Measurements from ENCODE around the gene KCNH1. TPM values are rescaled to one million over a fixed set of nuclear protein-coding genes. Genes with fewer than 3 reads are reported as not detected.

KCNH1 gene
- total RNA-seq, 2 donors from 2014 or later: 0.21 TPM; not detected in 1

DNA sequence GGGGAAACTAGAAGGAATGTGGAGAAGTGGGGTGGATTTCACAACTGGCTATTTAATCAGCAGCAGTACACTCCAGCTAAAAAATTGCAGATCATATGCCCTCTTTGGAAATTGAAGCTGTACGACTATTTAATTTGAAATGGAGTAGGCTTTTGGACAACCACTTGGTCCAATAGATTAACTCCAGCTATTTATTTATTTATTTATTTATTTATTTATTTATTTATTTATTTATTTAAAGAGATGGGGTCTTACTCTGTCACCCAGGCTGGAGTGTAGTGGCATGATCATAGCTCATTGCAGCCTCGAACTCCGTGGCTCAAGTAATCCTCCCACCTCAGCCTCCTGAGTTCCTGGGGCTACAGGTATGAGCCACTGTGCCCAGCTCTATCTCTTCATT, 312.3 kb downstream of the KCNH1 start:
- Histone ChIP-seq H3K27me3 (replicated peaks; ENCODE audit: insufficient read depth) (no peaks in the 10 kb centered on the region), H3K36me3 (no peaks in the 10 kb centered on the region), H3K9me3 (no peaks in the 10 kb centered on the region), H3K4me1 (ENCODE audit: control insufficient read depth in 1 of 2, low read depth in 2 of 2) (no peaks in the 10 kb centered on the region), H3K4me3 (no peak overlapping the region), H3K27ac (no peak overlapping the region)
- TF ChIP-seq, protein P1, sequence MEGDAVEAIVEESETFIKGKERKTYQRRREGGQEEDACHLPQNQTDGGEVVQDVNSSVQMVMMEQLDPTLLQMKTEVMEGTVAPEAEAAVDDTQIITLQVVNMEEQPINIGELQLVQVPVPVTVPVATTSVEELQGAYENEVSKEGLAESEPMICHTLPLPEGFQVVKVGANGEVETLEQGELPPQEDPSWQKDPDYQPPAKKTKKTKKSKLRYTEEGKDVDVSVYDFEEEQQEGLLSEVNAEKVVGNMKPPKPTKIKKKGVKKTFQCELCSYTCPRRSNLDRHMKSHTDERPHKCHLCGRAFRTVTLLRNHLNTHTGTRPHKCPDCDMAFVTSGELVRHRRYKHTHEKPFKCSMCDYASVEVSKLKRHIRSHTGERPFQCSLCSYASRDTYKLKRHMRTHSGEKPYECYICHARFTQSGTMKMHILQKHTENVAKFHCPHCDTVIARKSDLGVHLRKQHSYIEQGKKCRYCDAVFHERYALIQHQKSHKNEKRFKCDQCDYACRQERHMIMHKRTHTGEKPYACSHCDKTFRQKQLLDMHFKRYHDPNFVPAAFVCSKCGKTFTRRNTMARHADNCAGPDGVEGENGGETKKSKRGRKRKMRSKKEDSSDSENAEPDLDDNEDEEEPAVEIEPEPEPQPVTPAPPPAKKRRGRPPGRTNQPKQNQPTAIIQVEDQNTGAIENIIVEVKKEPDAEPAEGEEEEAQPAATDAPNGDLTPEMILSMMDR (IDR thresholded peaks at IDR 0.05): no peak
- ATAC-seq (ENCODE audit: insufficient number of reproducible peaks, low FRiP score, low read depth) (no peak), DNase-seq (ENCODE audit: low spot score) (no peak)

DNA sequence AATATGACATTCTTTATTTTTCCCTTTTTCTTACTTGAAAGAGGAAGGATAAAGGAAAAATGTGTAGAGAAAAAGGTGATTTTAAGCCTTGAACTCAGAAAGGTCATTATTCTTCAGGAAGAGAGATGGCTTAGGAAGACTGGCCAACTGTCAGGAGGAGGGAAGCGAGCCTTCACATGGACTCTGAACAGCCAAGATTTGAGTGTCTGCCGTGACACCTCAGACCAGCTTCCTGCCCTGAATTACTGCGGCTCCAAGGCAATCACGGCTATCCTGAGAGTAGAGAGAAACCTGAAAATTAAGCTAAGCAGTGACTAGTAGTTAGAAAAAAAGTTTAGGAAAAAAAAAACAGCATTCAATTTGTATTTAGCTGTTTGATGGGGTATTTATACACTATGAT, 314.7 kb downstream of the KCNH1 start:
- no peak overlapping the region for H3K4me3 ChIP-seq
- no peaks in the 10 kb centered on the region for H3K4me1 ChIP-seq (ENCODE audit: control insufficient read depth in 1 of 2, low read depth in 2 of 2)
- H3K27ac ChIP-seq: no peak overlapping the region
- TF ChIP-seq, protein P1 (IDR thresholded peaks at IDR 0.05): no peak
- no peaks in the 10 kb centered on the region for H3K9me3 ChIP-seq
- H3K36me3 ChIP-seq: no peaks in the 10 kb centered on the region
- ATAC-seq (ENCODE audit: insufficient number of reproducible peaks, low FRiP score, low read depth): no peak
- no peaks in the 10 kb centered on the region for H3K27me3 ChIP-seq (replicated peaks; ENCODE audit: insufficient read depth)
- DNase-seq (ENCODE audit: low spot score): no peak

DNA sequence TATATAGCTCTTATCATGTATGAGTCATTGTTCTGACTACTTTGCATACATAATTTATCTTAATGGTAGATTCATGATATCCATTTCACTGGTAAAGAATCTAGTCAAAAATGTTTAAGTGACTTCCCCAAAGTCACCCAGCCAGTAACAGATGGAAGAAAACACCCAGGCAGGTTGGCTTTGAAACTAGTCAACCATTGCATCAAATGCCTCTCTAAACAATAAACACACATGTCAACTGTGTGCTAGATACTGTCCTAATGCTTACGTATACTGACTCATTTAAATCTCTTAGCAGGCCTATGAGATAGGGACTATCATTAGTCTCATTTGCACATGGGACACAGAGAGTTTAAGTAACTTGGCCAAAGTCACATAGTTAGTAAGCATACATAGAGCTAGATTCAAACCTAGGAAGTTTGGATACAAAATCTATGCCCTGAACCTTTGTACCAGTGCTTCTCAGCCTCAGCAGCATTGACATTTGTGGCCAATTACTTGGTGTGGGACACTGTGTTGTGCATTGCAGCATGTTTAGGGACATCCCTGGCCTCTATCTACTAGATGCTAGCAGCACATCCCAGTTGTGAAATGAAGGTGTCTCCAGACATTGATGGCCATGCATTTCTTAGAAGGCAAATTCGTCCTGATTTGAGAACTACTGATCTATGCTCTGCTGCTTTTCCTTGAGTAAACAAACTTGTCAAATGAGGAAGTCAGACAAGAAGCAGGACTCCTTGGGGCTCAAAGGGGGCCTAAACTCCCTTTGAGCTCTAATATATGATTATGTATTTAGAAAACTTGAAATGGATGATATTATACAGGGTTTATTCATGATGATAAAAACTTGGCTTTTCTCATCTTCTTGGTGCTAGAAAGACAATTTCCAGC, 316.3 kb downstream of the KCNH1 start:
- Histone ChIP-seq H3K4me3 (no peak overlapping the region), H3K36me3 (no peaks in the 10 kb centered on the region), H3K4me1 (ENCODE audit: control insufficient read depth in 1 of 2, low read depth in 2 of 2) (no peaks in the 10 kb centered on the region), H3K9me3 (no peaks in the 10 kb centered on the region), H3K27ac (no peak overlapping the region), H3K27me3 (replicated peaks; ENCODE audit: insufficient read depth) (no peaks in the 10 kb centered on the region)
- no peak for ATAC-seq (ENCODE audit: insufficient number of reproducible peaks, low FRiP score, low read depth)
- DNase-seq (ENCODE audit: low spot score): no peak
- TF ChIP-seq, protein P1 (IDR thresholded peaks at IDR 0.05): no peak

DNA sequence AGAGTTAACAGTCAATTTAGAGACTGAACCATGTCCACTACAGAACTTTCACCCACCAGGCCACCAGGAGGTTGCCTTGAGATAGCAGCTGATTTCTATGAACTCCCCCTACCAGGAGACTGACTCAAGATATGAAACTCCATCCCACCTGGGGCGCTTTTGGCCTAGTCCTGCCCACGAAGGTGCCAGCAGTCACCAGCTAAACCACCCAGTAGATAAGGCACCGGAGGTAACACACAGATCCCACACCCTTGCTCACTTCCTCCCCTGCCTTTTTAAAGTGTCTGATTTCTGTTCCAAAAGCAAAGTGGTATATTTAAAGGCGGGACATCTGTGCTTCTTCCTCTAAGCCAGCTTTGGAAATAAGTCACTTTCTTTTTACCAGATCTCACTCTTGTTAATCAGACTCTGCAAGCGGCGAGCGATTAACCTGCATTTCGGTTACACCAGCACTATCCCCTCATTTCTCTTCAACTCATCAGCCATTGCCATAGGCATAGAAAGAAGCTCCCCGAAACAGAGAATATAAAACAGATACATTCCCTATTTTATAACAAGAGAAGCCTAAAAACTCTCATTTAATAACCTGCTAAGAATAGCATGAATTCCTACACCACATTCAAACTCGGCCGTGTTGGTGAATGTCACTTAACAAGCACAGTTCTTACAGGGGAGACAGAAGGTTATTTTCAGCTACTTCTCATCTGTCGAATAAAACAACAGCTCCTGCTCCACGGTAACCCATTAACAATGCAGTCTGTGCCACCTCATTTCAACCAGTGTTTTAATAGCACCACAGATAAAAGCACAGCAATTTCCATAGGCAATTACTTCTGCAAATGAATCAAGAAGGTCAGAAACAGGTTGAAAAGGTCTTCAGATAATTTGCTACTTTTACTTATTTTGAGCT, 318.1 kb downstream of the KCNH1 start:
- no peaks in the 10 kb centered on the region for H3K36me3 ChIP-seq
- no peak for ATAC-seq (ENCODE audit: insufficient number of reproducible peaks, low FRiP score, low read depth)
- TF ChIP-seq, protein P1 (IDR thresholded peaks at IDR 0.05): no peak

More for the DNA sequence above, 318.1 kb downstream of the KCNH1 start:
- Histone ChIP-seq H3K9me3 (no peaks in the 10 kb centered on the region), H3K27me3 (replicated peaks; ENCODE audit: insufficient read depth) (no peaks in the 10 kb centered on the region), H3K4me1 (ENCODE audit: control insufficient read depth in 1 of 2, low read depth in 2 of 2) (no peaks in the 10 kb centered on the region), H3K27ac (no peak overlapping the region), H3K4me3 (no peak overlapping the region)
- no peak for DNase-seq (ENCODE audit: low spot score)

Measured in thoracic aorta (tissue), 2 donors.